Heart left ventricle (tissue), 16 donors: ENCODE results near the gene ZKSCAN7. TPM values are rescaled to one million over a fixed set of nuclear protein-coding genes. Genes with fewer than 3 reads are reported as not detected.
"Not testable (repeated sequence)": the region's sequence is repeated elsewhere in the genome, so short reads cannot be mapped to it uniquely, and the experiment has no call there.

Source experiments
- ATAC-seq, 4 donors: fragments of 200-7000 bp; cut with Tn5 transposase; one replicate each; pipeline ENCODE4 v1.9.1; 2020 to 2022; ENCODE audit warnings: moderate library complexity in 4 of 4, mild to moderate bottlenecking in 3 of 4, moderate number of reproducible peaks in 1 of 4
- DNase-seq, 5 donors: peaks; one replicate each; pipeline ENCODE4 v3.0.0-alpha.2; 2020
- H3K27ac ChIP-seq, 12 donors: fragments of 200-600 bp; sonication (generic) in 4 of 12; one replicate each; pipeline versions ENCODE4 v1.5.0 to v1.8.0; 2016 to 2022; ENCODE audit warnings: mild to moderate bottlenecking in 2 of 12
- H3K27me3 ChIP-seq, 9 donors: fragments of 200-600 bp; sonication (generic) in 2 of 9; one replicate each; pipeline versions ENCODE4 v1.5.1 to v1.8.0; 2016 to 2022; ENCODE audit warnings: mild to moderate bottlenecking in 3 of 9
- H3K36me3 ChIP-seq, 9 donors: fragments of 200-600 bp; sonication (generic) in 2 of 9; one replicate each; pipeline versions ENCODE4 v1.5.0 to v1.8.0; 2018 to 2022; ENCODE audit warnings: mild to moderate bottlenecking in 2 of 9
- H3K4me1 ChIP-seq, 12 donors: fragments of 200-600 bp; sonication (generic) in 4 of 12; one replicate each; pipeline versions ENCODE4 v1.5.0 to v1.8.0; 2016 to 2022; ENCODE audit warnings: mild to moderate bottlenecking in 3 of 12
- H3K4me3 ChIP-seq, 12 donors: fragments of 200-600 bp; sonication (generic) in 4 of 12; one replicate each; pipeline versions ENCODE4 v1.5.0 to v1.8.0; 2017 to 2022; ENCODE audit warnings: mild to moderate bottlenecking in 9 of 12, moderate library complexity in 4 of 12
- H3K9me3 ChIP-seq, 12 donors: fragments of 200-600 bp; sonication (generic) in 4 of 12; one replicate each; pipeline versions ENCODE4 v1.5.0 to v1.8.0; 2016 to 2022; ENCODE audit warnings: mild to moderate bottlenecking in 1 of 12
- CTCF ChIP-seq, 12 donors: fragments of 200-600 bp; sonication (generic) in 4 of 12; IDR thresholded peaks; one replicate each; pipeline versions ENCODE4 v1.5.0 to v1.8.0; 2018 to 2022; ENCODE audit warnings: antibody characterized with exemption in 12 of 12, mild to moderate bottlenecking in 5 of 12
- POLR2A ChIP-seq, 2 donors: fragments of 450-650 bp; IDR thresholded peaks; one replicate each; pipeline ENCODE4 v1.6.1; 2017; ENCODE audit warnings: antibody characterized with exemption in 2 of 2, mild to moderate bottlenecking in 2 of 2, moderate library complexity in 2 of 2
- WGBS, 4 donors: extraction: QIAGEN DNeasy Blood & Tissue Kit in 2 of 4; methylation state at CpG; one replicate each; pipeline versions ENCODE4 v1.1.5 to v1.1.7; 2013 to 2018; 5-methylcytosine and 5-hydroxymethylcytosine counted together
- intact Hi-C, 10 donors: fragments of 100-400 bp; cut with DNase I; formaldehyde crosslinking; loops; one replicate each; pipeline versions ENCODE4 v1.11.1 to v1.14.2; 2022
- polyA plus RNA-seq, 2 donors: library from polyadenylated mRNA; stranded (reverse); fragments of 200-250 nt; gene quantifications; one replicate each; pipeline ENCODE4 v1.2.3, GENCODE V29; 2013
- total RNA-seq, 9 donors: library from RNA; depleted of rRNA in 2 of 9; stranded (reverse); fragments of >200 nt in 2 of 9; fragmentation: NEBNext Ultra II Directional in 3 of 9; extraction: Animal tissue kit (Norgen Biotek cat#: 25700) in 3 of 9; gene quantifications; one replicate each; pipeline versions ENCODE4 v1.1.0 to v1.2.4, GENCODE V29; 2016 to 2023
- donor health status: ischemic (EF 13 %, LVEDD 7.1; RV severe dilation, severe dysfunction).
- donor health status: healthy with polysubstance abuse.
- donor health status: DM: no; HTN: yes; CAD: no.
- donor health status: DM: no; HTN: no; CAD: no.
- donor health status: ischemic (EF 25% LVEDD 6.9; RV normal size, moderate dysfunction).
- donor health status: ischemic (EF 25% LVEDD 5.7; RV mildly dilated, moderate dysfunction).
- donor health status: healthy.
- donor health status: DM: yes; HTN: yes; CAD: no.
- donor health status: ischemic (EF 35%, LVEDD 5.7; RV mildly dilated, moderate dysfunction).
- donor health status: nonischemic (EF 11% LVEDD 7.7; RV severe dilation, severe dysfunction).
- donor health status: DM: yes; HTN: yes; CAD: no.
- donor health status: PGD.
- donor health status: ischemic (EF 29% LVEDD 5.4; RV normal size, mild dysfunction).
- donor health status: nonischemic (EF 23%, LVEDD 6.1; RV moderate dilation, normal function).

ZKSCAN7 gene
- total and polyA plus RNA-seq, 11 donors: 1.2 to 3.7 (median 2.2) TPM

GRCh38 chr3:44562147-44562546, 7.2 kb downstream of the ZKSCAN7 start:
- H3K27ac ChIP-seq: no peak overlapping the region
- peaks cover 0 to 50% (median 10%) of the 10 kb centered on the region in 9 donors for H3K36me3 ChIP-seq
- 93 to 97% (median 96%) methylated on average over 3 of the region's 3 CpGs for WGBS, 4 donors
- ATAC-seq (no peak), DNase-seq (no peak)
- peaks cover 0 to 9% (median 0%) of the 10 kb centered on the region in 12 donors for H3K9me3 ChIP-seq
- intact Hi-C loops: no loop called here
- H3K4me3 ChIP-seq: no peak overlapping the region
- H3K27me3 ChIP-seq: no peaks in the 10 kb centered on the region
- TF ChIP-seq CTCF (IDR thresholded peaks at IDR 0.05) (no peak), POLR2A (IDR thresholded peaks at IDR 0.05) (no peak)
- H3K4me1 ChIP-seq: no peaks in the 10 kb centered on the region

GRCh38 chr3:44568561-44568960, 13.6 kb downstream of the ZKSCAN7 start:
- peaks cover 0 to 58% (median 29%) of the 10 kb centered on the region in 9 donors for H3K36me3 ChIP-seq
- ATAC-seq: no peak
- TF ChIP-seq CTCF (IDR thresholded peaks at IDR 0.05) (no peak), POLR2A (IDR thresholded peaks at IDR 0.05) (no peak)
- intact Hi-C loops: no loop called here
- H3K9me3 ChIP-seq: peaks cover 0 to 49% (median 19%) of the 10 kb centered on the region in 12 donors
- no peaks in the 10 kb centered on the region for H3K27me3 ChIP-seq
- DNase-seq: no peak
- H3K4me3 ChIP-seq: no peak overlapping the region
- no peak overlapping the region for H3K27ac ChIP-seq
- no peaks in the 10 kb centered on the region for H3K4me1 ChIP-seq
- WGBS, 4 donors: 91 to 100% (median 100%) methylated on average over 1 of the region's 1 CpG

- Histone ChIP-seq H3K4me3 (no peak overlapping the region), H3K4me1 (no peaks in the 10 kb centered on the region), H3K27ac (no peak overlapping the region), H3K27me3 (no peaks in the 10 kb centered on the region), H3K9me3 (peaks cover 0 to 49% (median 19%) of the 10 kb centered on the region in 12 donors), H3K36me3 (peaks cover 0 to 44% (median 25%) of the 10 kb centered on the region in 9 donors)
- WGBS, 4 donors: 78 to 98% (median 93%) methylated on average over 4 of the region's 4 CpGs
- DNase-seq (no peak), ATAC-seq (no peak)
- intact Hi-C loops: no loop called here
- TF ChIP-seq CTCF (IDR thresholded peaks at IDR 0.05) (no peak), POLR2A (IDR thresholded peaks at IDR 0.05) (no peak)
These were observed 16.0 kb downstream of the ZKSCAN7 start for GRCh38 chr3:44571024-44571423.

GRCh38 chr3:44576613-44577012, 21.6 kb downstream of the ZKSCAN7 start:
- DNase-seq: no peak

GRCh38 chr3:44577354-44577952, 22.5 kb downstream of the ZKSCAN7 start:
- peaks cover 0 to 14% (median 0%) of the 10 kb centered on the region in 12 donors for H3K9me3 ChIP-seq
- H3K27me3 ChIP-seq, H3K4me1 ChIP-seq, H3K36me3 ChIP-seq, H3K4me3 ChIP-seq, intact Hi-C loops, H3K27ac ChIP-seq, DNase-seq: not testable (repeated sequence)
- 78 to 85% (median 80%) methylated on average over 9 to 11 of the region's 11 CpGs for WGBS, 4 donors
- ATAC-seq: peak in 3 of 4 donors; percentile 31 to 69 (median 42)

More at GRCh38 chr3:44576613-44577012, 21.6 kb downstream of the ZKSCAN7 start:
- Histone ChIP-seq H3K4me1 (no peaks in the 10 kb centered on the region), H3K27ac (no peak overlapping the region), H3K36me3 (peaks cover 0 to 4% (median 0%) of the 10 kb centered on the region in 9 donors), H3K27me3 (peaks cover 0 to 3% (median 0%) of the 10 kb centered on the region in 9 donors), H3K9me3 (peaks cover 0 to 18% (median 0%) of the 10 kb centered on the region in 12 donors), H3K4me3 (no peak overlapping the region)
- TF ChIP-seq CTCF (IDR thresholded peaks at IDR 0.05) (no peak), POLR2A (IDR thresholded peaks at IDR 0.05) (no peak)
- intact Hi-C loops: no loop called here
- peak in 1 of 4 donors; percentile 24 for ATAC-seq

- H3K27me3 ChIP-seq, H3K27ac ChIP-seq, H3K9me3 ChIP-seq, H3K4me1 ChIP-seq, ATAC-seq, intact Hi-C loops, H3K4me3 ChIP-seq, H3K36me3 ChIP-seq, DNase-seq: not testable (repeated sequence)
- WGBS, 4 donors: 97 to 99% (median 98%) methylated on average over 16 to 22 of the region's 22 CpGs
These were observed 23.3 kb downstream of the ZKSCAN7 start for GRCh38 chr3:44578316-44578715.

GRCh38 chr3:44578924-44579515, 24.0 kb downstream of the ZKSCAN7 start:
- WGBS, 4 donors: 97 to 98% (median 98%) methylated on average over 33 to 37 of the region's 37 CpGs
- H3K9me3 ChIP-seq, H3K27ac ChIP-seq, DNase-seq, H3K36me3 ChIP-seq, H3K27me3 ChIP-seq, ATAC-seq, H3K4me1 ChIP-seq, H3K4me3 ChIP-seq, intact Hi-C loops: not testable (repeated sequence)
